GM19193 (cell line): ENCODE measurements around the gene MRPL51.

ENCODE experiments used
- POLR2A ChIP-seq: IDR thresholded peaks from 4 replicates; pipeline ENCODE4 v1.6.1; 2011; ENCODE audit not compliant: insufficient read depth, insufficient read length; ENCODE audit errors: extremely low read depth

The MRPL51 gene

GRCh38 chr12:6452245-6452943 is 40.7 kb downstream of the MRPL51 start:
- TF ChIP-seq POLR2A = no peak

- peak; percentile 57 for TF ChIP-seq POLR2A
These were observed 41.5 kb downstream of the MRPL51 start, which contains the start of gene TAPBPL for GRCh38 chr12:6451348-6452244. Gene TAPBPL (plus strand): TSS chr12:6452042. CDS start chr12:6452249, 207 bp downstream.

GRCh38 chr12:6450869-6451347 is 42.2 kb downstream of the MRPL51 start:
- TF ChIP-seq POLR2A = no peak

- TF ChIP-seq POLR2A = no peak
These were observed 42.8 kb downstream of the MRPL51 start for GRCh38 chr12:6450091-6450868.

- TF ChIP-seq POLR2A = peak; percentile 67
These were observed 48.1 kb downstream of the MRPL51 start, which contains the start of gene CD27 for GRCh38 chr12:6444704-6445688. Gene CD27 (plus strand): TSS chr12:6444955. CDS start chr12:6445096, 141 bp downstream.

GRCh38 chr12:6444031-6444430 is 49.0 kb downstream of the MRPL51 start:
- no peak for TF ChIP-seq POLR2A

GRCh38 chr12:6443361-6443983 is 49.6 kb downstream of the MRPL51 start:
- peak; percentile 39 for TF ChIP-seq POLR2A

- TF ChIP-seq POLR2A = no peak
These were observed 50.2 kb downstream of the MRPL51 start for GRCh38 chr12:6442836-6443235.
